ENCODE data around the gene ZYG11A. TPM values are rescaled to one million over a fixed set of nuclear protein-coding genes. Genes with fewer than 3 reads are reported as not detected.

Gene ZYG11A
- total and polyA plus RNA-seq, 2 of the 13 experiments (the other 11 are each of a cell fraction or from before 2014, with no cell fraction given) = not detected

MicroRNA genes within 50 kb of the gene (microRNA counts, 767-probe panel; counts per million panel counts)
- microRNA hsa-miR-1273f (not detected), microRNA hsa-miR-1273g-5p (not detected)

Small RNA genes within 50 kb of the gene (microRNA-seq; reads per million reads assigned to microRNA genes)
- not detected for gene MIR1273F
- gene MIR1273G = not detected
- not detected for gene MIR5095

Small RNA genes within 50 kb of the gene (small RNA-seq; reads per million reads assigned to genes)
- gene AC099677.1 (ENCODE audit: insufficient read depth in 2 of 3, insufficient read length in 3 of 3, low read depth in 2 of 3, low replicate concordance in 1 of 3) (0 reads per million in 3 experiments), gene AC099677.2 (ENCODE audit: insufficient read depth in 2 of 3, insufficient read length in 3 of 3, low read depth in 2 of 3, low replicate concordance in 1 of 3) (0 reads per million in 3 experiments), gene MIR1273F (ENCODE audit: insufficient read depth in 2 of 3, insufficient read length in 3 of 3, low read depth in 2 of 3, low replicate concordance in 1 of 3) (0 reads per million in 3 experiments), gene MIR1273G (ENCODE audit: insufficient read depth in 2 of 3, insufficient read length in 3 of 3, low read depth in 2 of 3, low replicate concordance in 1 of 3) (0 reads per million in 3 experiments), gene MIR5095 (ENCODE audit: insufficient read depth in 2 of 3, insufficient read length in 3 of 3, low read depth in 2 of 3, low replicate concordance in 1 of 3) (0 reads per million in 3 experiments), gene RNU6-969P (ENCODE audit: insufficient read depth in 2 of 3, insufficient read length in 3 of 3, low read depth in 2 of 3, low replicate concordance in 1 of 3) (0 reads per million in 3 experiments)

Other genes starting within 250 kb of the ZYG11A start
- 10.5 and 14.1 TPM in 2 replicates for gene GPX7, start 240.4 kb upstream of the ZYG11A start, total RNA-seq (2016; rRNA removed; fragmentation: Illumina TruSeq; extraction: Trizol)
- 16.2 and 17.2 TPM in 2 replicates for gene GPX7, start 240.4 kb upstream of the ZYG11A start, polyA plus RNA-seq (2011; rRNA removed)
- gene SHISAL2A, start 209.6 kb upstream of the ZYG11A start, total RNA-seq (2016; rRNA removed; fragmentation: Illumina TruSeq; extraction: Trizol) = not detected in 2 replicates
- not detected in 2 replicates for gene SHISAL2A, start 209.6 kb upstream of the ZYG11A start, polyA plus RNA-seq (2011; rRNA removed)
- 30.4 and 60.7 TPM in 2 replicates for gene COA7, start 144.4 kb upstream of the ZYG11A start, total RNA-seq (2016; rRNA removed; fragmentation: Illumina TruSeq; extraction: Trizol)
- 12.3 and 13.7 TPM in 2 replicates for gene COA7, start 144.4 kb upstream of the ZYG11A start, polyA plus RNA-seq (2011; rRNA removed)
- gene ZYG11B, start 116.3 kb upstream of the ZYG11A start, total RNA-seq (2016; rRNA removed; fragmentation: Illumina TruSeq; extraction: Trizol) = 17.9 and 28.1 TPM in 2 replicates
- gene ZYG11B, start 116.3 kb upstream of the ZYG11A start, polyA plus RNA-seq (2011; rRNA removed) = 6.4 and 6.9 TPM in 2 replicates
- gene ECHDC2, start 79.0 kb downstream of the ZYG11A start, total RNA-seq (2016; rRNA removed; fragmentation: Illumina TruSeq; extraction: Trizol) = 27.3 and 48.1 TPM in 2 replicates
- 90.3 and 107 TPM in 2 replicates for gene ECHDC2, start 79.0 kb downstream of the ZYG11A start, polyA plus RNA-seq (2011; rRNA removed)
- gene SCP2, start 84.5 kb downstream of the ZYG11A start, total RNA-seq (2016; rRNA removed; fragmentation: Illumina TruSeq; extraction: Trizol) = 133 and 215 TPM in 2 replicates
- gene SCP2, start 84.5 kb downstream of the ZYG11A start, polyA plus RNA-seq (2011; rRNA removed) = 45.6 and 59.0 TPM in 2 replicates
- gene PODN, start 219.5 kb downstream of the ZYG11A start, total RNA-seq (2016; rRNA removed; fragmentation: Illumina TruSeq; extraction: Trizol) = not detected in 2 replicates
- 0.10 and 0.13 TPM in 2 replicates for gene PODN, start 219.5 kb downstream of the ZYG11A start, polyA plus RNA-seq (2011; rRNA removed)

Measured in HepG2 (cell line).